Measurements from ENCODE around the gene TRERF1.

Gene TRERF1

GRCh38 chr6:42251500-42251899 lies 200.2 kb downstream of the TRERF1 start:
- Histone ChIP-seq H3K27me3 (ENCODE audit: control insufficient read depth in 1 of 2, insufficient read depth in 1 of 2, low read length in 2 of 2) (no peaks in the 10 kb centered on the region), H2BK12ac (ENCODE audit: low read length in 2 of 2) (no peak overlapping the region), H2AK5ac (ENCODE audit: low read length, severe bottlenecking) (no peak overlapping the region), H3K4me2 (ENCODE audit: low read length, poor library complexity, severe bottlenecking) (no peak overlapping the region), H2BK120ac (ENCODE audit: low read depth, low read length) (no peak overlapping the region), H3K36me3 (ENCODE audit: control insufficient read depth in 1 of 2, insufficient read depth in 2 of 2, low read depth in 1 of 2, low read length in 2 of 2) (peaks cover 42 to 55% of the 10 kb centered on the region in 2 experiments), H3K9ac (ENCODE audit: low read length) (peak overlapping the region; percentile 83), H3K14ac (ENCODE audit: low read length in 2 of 2) (no peak overlapping the region), H3K9me3 (ENCODE audit: control insufficient read depth, low read length) (no peaks in the 10 kb centered on the region), H2BK15ac (ENCODE audit: low read depth, poor library complexity, severe bottlenecking) (no peak overlapping the region), H3K23ac (ENCODE audit: low read length in 2 of 2) (no peak overlapping the region), H3K18ac (ENCODE audit: low read depth in 1 of 2, low read length in 2 of 2) (no peak overlapping the region), H3K4me1 (ENCODE audit: control insufficient read depth, insufficient read depth, low read depth, low read length) (peaks cover 8% of the 10 kb centered on the region), H3K27ac (ENCODE audit: low read length, poor library complexity, severe bottlenecking) (no peak overlapping the region), H2AFZ (ENCODE audit: low read depth, low read length) (no peak overlapping the region), H3K4ac (ENCODE audit: low read depth in 1 of 2, low read length in 2 of 2) (no peak overlapping the region), H3K4me3 (ENCODE audit: insufficient read depth in 1 of 2, low read depth in 1 of 2, low read length in 2 of 2) (no peak overlapping the region), H3K79me1 (replicated peaks; ENCODE audit: low read length, poor library complexity, severe bottlenecking) (no peaks in the 10 kb centered on the region), H4K8ac (ENCODE audit: low read length) (no peak overlapping the region), H4K91ac (ENCODE audit: low read length) (no peak overlapping the region), H2BK5ac (ENCODE audit: low read depth, low read length, poor library complexity, severe bottlenecking) (no peak overlapping the region)
- DNase-seq = no peak
- 96% methylated on average over 1 of the region's 1 CpG for WGBS

GRCh38 chr6:42250274-42250931 lies 201.3 kb downstream of the TRERF1 start:
- 84% methylated on average over 10 of the region's 10 CpGs for WGBS
- Histone ChIP-seq H3K4me1 (ENCODE audit: control insufficient read depth, insufficient read depth, low read depth, low read length) (peaks cover 8% of the 10 kb centered on the region), H3K9me3 (ENCODE audit: control insufficient read depth, low read length) (no peaks in the 10 kb centered on the region), H3K27me3 (ENCODE audit: control insufficient read depth in 1 of 2, insufficient read depth in 1 of 2, low read length in 2 of 2) (no peaks in the 10 kb centered on the region), H2BK120ac (ENCODE audit: low read depth, low read length) (no peak overlapping the region), H3K27ac (ENCODE audit: low read length, poor library complexity, severe bottlenecking) (no peak overlapping the region), H2BK12ac (ENCODE audit: low read length in 2 of 2) (no peak overlapping the region), H4K8ac (ENCODE audit: low read length) (no peak overlapping the region), H3K23ac (ENCODE audit: low read length in 2 of 2) (no peak overlapping the region), H3K4me2 (ENCODE audit: low read length, poor library complexity, severe bottlenecking) (no peak overlapping the region), H4K91ac (ENCODE audit: low read length) (no peak overlapping the region), H2AFZ (ENCODE audit: low read depth, low read length) (no peak overlapping the region), H2AK5ac (ENCODE audit: low read length, severe bottlenecking) (no peak overlapping the region), H3K4ac (ENCODE audit: low read depth in 1 of 2, low read length in 2 of 2) (no peak overlapping the region), H3K4me3 (ENCODE audit: insufficient read depth in 1 of 2, low read depth in 1 of 2, low read length in 2 of 2) (no peak overlapping the region), H3K18ac (ENCODE audit: low read depth in 1 of 2, low read length in 2 of 2) (no peak overlapping the region), H3K79me1 (replicated peaks; ENCODE audit: low read length, poor library complexity, severe bottlenecking) (no peaks in the 10 kb centered on the region), H3K36me3 (ENCODE audit: control insufficient read depth in 1 of 2, insufficient read depth in 2 of 2, low read depth in 1 of 2, low read length in 2 of 2) (peaks cover 42 to 58% of the 10 kb centered on the region in 2 experiments), H2BK5ac (ENCODE audit: low read depth, low read length, poor library complexity, severe bottlenecking) (no peak overlapping the region), H3K14ac (ENCODE audit: low read length in 2 of 2) (no peak overlapping the region), H2BK15ac (ENCODE audit: low read depth, poor library complexity, severe bottlenecking) (no peak overlapping the region), H3K9ac (ENCODE audit: low read length) (peak overlapping the region; percentile 13)
- no peak for DNase-seq

- H3K27me3 ChIP-seq (ENCODE audit: control insufficient read depth in 1 of 2, insufficient read depth in 1 of 2, low read length in 2 of 2) = no peaks in the 10 kb centered on the region
- 85% methylated on average over 3 of the region's 3 CpGs for WGBS
Observed at GRCh38 chr6:42249279-42249678, 202.4 kb downstream of the TRERF1 start.

GRCh38 chr6:42243046-42243445 lies 208.7 kb downstream of the TRERF1 start:
- no peak overlapping the region for H2AFZ ChIP-seq (ENCODE audit: low read depth, low read length)
- peaks cover 17 to 66% of the 10 kb centered on the region in 2 experiments for H3K36me3 ChIP-seq (ENCODE audit: control insufficient read depth in 1 of 2, insufficient read depth in 2 of 2, low read depth in 1 of 2, low read length in 2 of 2)
- H3K9me3 ChIP-seq (ENCODE audit: control insufficient read depth, low read length) = no peaks in the 10 kb centered on the region
- no peak for DNase-seq
- no peak overlapping the region for H3K14ac ChIP-seq (ENCODE audit: low read length in 2 of 2)
- H3K79me1 ChIP-seq (replicated peaks; ENCODE audit: low read length, poor library complexity, severe bottlenecking) = no peaks in the 10 kb centered on the region
- H3K27me3 ChIP-seq (ENCODE audit: control insufficient read depth in 1 of 2, insufficient read depth in 1 of 2, low read length in 2 of 2) = no peaks in the 10 kb centered on the region
- H2BK12ac ChIP-seq (ENCODE audit: low read length in 2 of 2) = no peak overlapping the region
- no peak overlapping the region for H3K27ac ChIP-seq (ENCODE audit: low read length, poor library complexity, severe bottlenecking)
- H2AK5ac ChIP-seq (ENCODE audit: low read length, severe bottlenecking) = no peak overlapping the region
- H3K4me1 ChIP-seq (ENCODE audit: control insufficient read depth, insufficient read depth, low read depth, low read length) = peaks cover 10% of the 10 kb centered on the region
- H3K4ac ChIP-seq (ENCODE audit: low read depth in 1 of 2, low read length in 2 of 2) = no peak overlapping the region
- no peak overlapping the region for H2BK120ac ChIP-seq (ENCODE audit: low read depth, low read length)
- H2BK15ac ChIP-seq (ENCODE audit: low read depth, poor library complexity, severe bottlenecking) = no peak overlapping the region
- no peak overlapping the region for H4K91ac ChIP-seq (ENCODE audit: low read length)
- H3K4me2 ChIP-seq (ENCODE audit: low read length, poor library complexity, severe bottlenecking) = no peak overlapping the region
- H3K23ac ChIP-seq (ENCODE audit: low read length in 2 of 2) = no peak overlapping the region
- H4K8ac ChIP-seq (ENCODE audit: low read length) = no peak overlapping the region
- no peak overlapping the region for H2BK5ac ChIP-seq (ENCODE audit: low read depth, low read length, poor library complexity, severe bottlenecking)
- H3K18ac ChIP-seq (ENCODE audit: low read depth in 1 of 2, low read length in 2 of 2) = no peak overlapping the region
- H3K9ac ChIP-seq (ENCODE audit: low read length) = no peak overlapping the region
- 97% methylated on average over 10 of the region's 11 CpGs for whole genome bisulfite sequencing
- no peak overlapping the region for H3K4me3 ChIP-seq (ENCODE audit: insufficient read depth in 1 of 2, low read depth in 1 of 2, low read length in 2 of 2)

More at GRCh38 chr6:42249279-42249678, 202.4 kb downstream of the TRERF1 start:
- Histone ChIP-seq H3K9ac (ENCODE audit: low read length) (no peak overlapping the region), H3K23ac (ENCODE audit: low read length in 2 of 2) (no peak overlapping the region), H2BK5ac (ENCODE audit: low read depth, low read length, poor library complexity, severe bottlenecking) (no peak overlapping the region), H3K4me1 (ENCODE audit: control insufficient read depth, insufficient read depth, low read depth, low read length) (peaks cover 8% of the 10 kb centered on the region), H3K27ac (ENCODE audit: low read length, poor library complexity, severe bottlenecking) (no peak overlapping the region), H3K36me3 (ENCODE audit: control insufficient read depth in 1 of 2, insufficient read depth in 2 of 2, low read depth in 1 of 2, low read length in 2 of 2) (peaks cover 38 to 61% of the 10 kb centered on the region in 2 experiments), H4K91ac (ENCODE audit: low read length) (no peak overlapping the region), H3K14ac (ENCODE audit: low read length in 2 of 2) (no peak overlapping the region), H3K4me3 (ENCODE audit: insufficient read depth in 1 of 2, low read depth in 1 of 2, low read length in 2 of 2) (no peak overlapping the region), H2BK120ac (ENCODE audit: low read depth, low read length) (no peak overlapping the region), H3K18ac (ENCODE audit: low read depth in 1 of 2, low read length in 2 of 2) (no peak overlapping the region), H2BK15ac (ENCODE audit: low read depth, poor library complexity, severe bottlenecking) (no peak overlapping the region), H2AFZ (ENCODE audit: low read depth, low read length) (no peak overlapping the region), H3K4ac (ENCODE audit: low read depth in 1 of 2, low read length in 2 of 2) (no peak overlapping the region), H3K9me3 (ENCODE audit: control insufficient read depth, low read length) (no peaks in the 10 kb centered on the region), H4K8ac (ENCODE audit: low read length) (no peak overlapping the region), H3K4me2 (ENCODE audit: low read length, poor library complexity, severe bottlenecking) (no peak overlapping the region), H2BK12ac (ENCODE audit: low read length in 2 of 2) (no peak overlapping the region), H3K79me1 (replicated peaks; ENCODE audit: low read length, poor library complexity, severe bottlenecking) (no peaks in the 10 kb centered on the region), H2AK5ac (ENCODE audit: low read length, severe bottlenecking) (no peak overlapping the region)
- DNase-seq = no peak

Data from mesenchymal stem cell (in vitro differentiated cells and primary cell).